DOHH2 (cell line): ENCODE results near the gene CDH2.

Source experiments
- CTCF ChIP-seq: fragments of 200-600 bp; sonication (generic); IDR thresholded peaks from one replicate; pipeline ENCODE4 v1.5.1; 2014; ENCODE audit warnings: antibody characterized with exemption, mild to moderate bottlenecking, low read depth, low read length; ENCODE audit not compliant: poor library complexity, severe bottlenecking
- EZH2phosphoT487 ChIP-seq: fragments of 200-600 bp; sonication (generic); IDR thresholded peaks from 2 replicates; pipeline ENCODE4 v1.6.1; 2017; ENCODE audit warnings: borderline replicate concordance, mild to moderate bottlenecking, antibody characterized with exemption, low read length, moderate library complexity, mixed read lengths

GRCh38 chr18:28063926-28064325, 113.0 kb downstream of the CDH2 start:
- TF ChIP-seq EZH2phosphoT487: no peak
- TF ChIP-seq CTCF: no peak
